K562 treated with DMSO at 1 percent for 24 hours (cell line): ENCODE measurements around the gene ZNF597. TPM values are rescaled to one million over a fixed set of nuclear protein-coding genes. Genes with fewer than 3 reads are reported as not detected.

Experiments
- total RNA-seq: library from RNA; unstranded; fragments of 300-600 nt; gene quantifications from 2 replicates; pipeline ENCODE4 v1.2.3, GENCODE V29; 2022; ENCODE audit warnings: low read depth; ENCODE audit not compliant: insufficient read depth

Gene ZNF597, protein sequence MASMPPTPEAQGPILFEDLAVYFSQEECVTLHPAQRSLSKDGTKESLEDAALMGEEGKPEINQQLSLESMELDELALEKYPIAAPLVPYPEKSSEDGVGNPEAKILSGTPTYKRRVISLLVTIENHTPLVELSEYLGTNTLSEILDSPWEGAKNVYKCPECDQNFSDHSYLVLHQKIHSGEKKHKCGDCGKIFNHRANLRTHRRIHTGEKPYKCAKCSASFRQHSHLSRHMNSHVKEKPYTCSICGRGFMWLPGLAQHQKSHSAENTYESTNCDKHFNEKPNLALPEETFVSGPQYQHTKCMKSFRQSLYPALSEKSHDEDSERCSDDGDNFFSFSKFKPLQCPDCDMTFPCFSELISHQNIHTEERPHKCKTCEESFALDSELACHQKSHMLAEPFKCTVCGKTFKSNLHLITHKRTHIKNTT
- 0.23 and 0.29 TPM in 2 replicates for total RNA-seq

GRCh38 chr16:3443108-3444031 lies at the start of gene ZNF597, which contains the start of gene NAA60:
TSS of gene ZNF597 (minus strand) at chr16:3443504. CDS start at chr16:3443153, 351 bp downstream.
TSS of gene NAA60 (plus strand) at chr16:3443680. CDS start at chr16:3476228, 32,548 bp downstream.

DNA sequence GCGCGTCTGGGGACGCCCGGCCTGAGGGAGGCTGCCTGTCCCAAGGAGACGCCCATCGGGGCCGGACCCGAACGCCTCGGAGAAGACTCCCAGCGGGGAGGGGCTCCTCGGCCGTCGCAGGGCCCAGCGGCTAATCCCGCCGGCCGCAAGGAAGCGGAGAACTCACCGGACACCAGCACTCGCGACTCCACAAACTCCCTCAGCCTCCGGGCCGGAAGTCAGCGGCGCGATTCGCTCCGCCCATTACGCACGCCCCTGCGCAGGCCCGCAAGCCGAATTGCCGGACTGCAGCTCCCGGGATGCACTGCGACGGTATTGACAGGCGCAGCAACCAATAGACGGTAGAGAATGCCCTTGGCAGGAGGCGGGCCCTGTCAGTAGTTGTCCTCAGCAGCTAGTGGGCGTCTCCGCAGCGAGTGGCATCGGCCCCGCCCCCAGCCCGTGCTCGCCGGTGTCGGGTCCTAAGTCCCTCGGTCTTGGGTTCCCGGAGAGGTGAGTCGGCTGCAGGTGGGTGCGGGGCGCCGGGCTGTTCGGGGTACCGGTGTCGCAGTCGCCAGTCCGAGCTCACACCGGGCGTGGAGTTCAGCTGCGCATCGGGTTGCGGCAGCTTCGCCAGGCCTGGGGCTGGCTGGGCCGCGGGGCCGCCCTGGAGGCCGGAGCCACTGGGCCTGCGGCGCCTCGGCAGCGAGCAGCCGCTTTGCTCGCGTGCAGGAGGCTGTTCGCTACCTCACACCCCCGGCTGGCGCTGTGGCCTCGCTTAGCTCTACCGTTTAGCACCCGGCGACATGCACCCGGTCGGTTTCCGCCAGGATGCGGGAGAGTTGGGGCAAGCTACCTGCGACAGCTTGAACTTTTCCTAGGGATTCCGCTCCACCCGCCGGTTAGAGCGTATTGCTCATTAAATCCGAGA lies 42.3 kb downstream of the ZNF597 start, which contains the start of the genes ZNF174 and ZSCAN32:
Gene ZNF174 (plus strand): TSS at position 437 of the 910 bp plus-strand sequence. CDS start 790 bp downstream, outside the sequence.
Gene ZSCAN32 (minus strand): TSS at position 226 of the 910 bp plus-strand sequence. CDS start 3,447 bp downstream, outside the sequence.

Other genes starting within 250 kb of the ZNF597 start
- 6.6 and 8.7 TPM in 2 replicates for gene ZNF200, start 208.3 kb downstream of the ZNF597 start, total RNA-seq
- gene MEFV, start 186.9 kb downstream of the ZNF597 start, total RNA-seq: not detected in 2 replicates
- 51.0 and 56.4 TPM in 2 replicates for gene ZNF263, start 160.0 kb downstream of the ZNF597 start, total RNA-seq
- gene TIGD7, start 138.1 kb downstream of the ZNF597 start, total RNA-seq: 0.80 and 2.4 TPM in 2 replicates
- 9.7 and 10.9 TPM in 2 replicates for gene ZNF75A, start 138.0 kb downstream of the ZNF597 start, total RNA-seq
- not detected in 2 replicates for gene OR2C1, start 87.6 kb downstream of the ZNF597 start, total RNA-seq
- 10.0 and 17.3 TPM in 2 replicates for gene ZSCAN32, start 42.5 kb downstream of the ZNF597 start, total RNA-seq
- 14.3 and 19.1 TPM in 2 replicates for gene ZNF174, start 42.3 kb downstream of the ZNF597 start, total RNA-seq
- 48.1 and 58.5 TPM in 2 replicates for gene NAA60, start 176 bp upstream of the ZNF597 start, total RNA-seq
- not detected in 2 replicates for gene C16orf90, start 52.0 kb upstream of the ZNF597 start, total RNA-seq
- gene CLUAP1, start 57.5 kb upstream of the ZNF597 start, total RNA-seq: 2.3 and 4.3 TPM in 2 replicates
- 0.12 and 0.21 TPM in 2 replicates for gene NLRC3, start 133.9 kb upstream of the ZNF597 start, total RNA-seq
- 7.5 and 7.6 TPM in 2 replicates for gene SLX4, start 168.1 kb upstream of the ZNF597 start, total RNA-seq
- 27.7 and 31.6 TPM in 2 replicates for gene DNASE1, start 211.2 kb upstream of the ZNF597 start, total RNA-seq